Measurements from ENCODE around the gene GSDME.

- TF ChIP-seq ISL1 (CRISPR knock-in tag; IDR thresholded peaks at IDR 0.05) (no peak), ZFP30 (CRISPR knock-in tag; IDR thresholded peaks at IDR 0.05) (no peak), POU6F1 (CRISPR knock-in tag; IDR thresholded peaks at IDR 0.05; ENCODE audit: borderline replicate concordance, low read depth) (no peak), TOX (CRISPR knock-in tag; IDR thresholded peaks at IDR 0.05; ENCODE audit: borderline replicate concordance) (no peak), OSR1 (CRISPR knock-in tag; IDR thresholded peaks at IDR 0.05) (no peak), RARB (CRISPR knock-in tag; IDR thresholded peaks at IDR 0.05) (no peak), BACH2 (CRISPR knock-in tag; IDR thresholded peaks at IDR 0.05; ENCODE audit: borderline replicate concordance) (no peak), PATZ1 (CRISPR knock-in tag; IDR thresholded peaks at IDR 0.05; ENCODE audit: borderline replicate concordance) (no peak), ESRRG (CRISPR knock-in tag; IDR thresholded peaks at IDR 0.05) (no peak), ZNF70 (CRISPR knock-in tag; IDR thresholded peaks at IDR 0.05) (no peak), ZNF8 (CRISPR knock-in tag; IDR thresholded peaks at IDR 0.05) (no peak), ZFP3 (CRISPR knock-in tag; IDR thresholded peaks at IDR 0.05) (no peak)
Observed at GRCh38 chr7:24698531-24699266, 58.6 kb downstream of the GSDME start.

All from SK-N-SH treated with all-trans-retinoic acid at 6 μM for 48 hours (cell line).